Measurements from ENCODE around the gene DCAF16.

- TF ChIP-seq CTCF (IDR thresholded peaks at IDR 0.05) (no peak), POLR2AphosphoS5 (IDR thresholded peaks at IDR 0.05; ENCODE audit: insufficient read depth in 1 of 2, low read depth in 1 of 2) (no peak)
Measured at GRCh38 chr4:17778431-17778830, 32.1 kb downstream of the DCAF16 start.

Measured in vagina (tissue), 2 donors.